ENCODE results near the gene LRRC28. TPM values are rescaled to one million over a fixed set of nuclear protein-coding genes. Genes with fewer than 3 reads are reported as not detected.

Gene LRRC28
- total and polyA plus RNA-seq, 2 of the 4 experiments (the other 2 are of a cell fraction), result 12.7 to 21.1 TPM

- WGBS, 2 experiments (ENCODE audit: extremely low coverage in 2 of 2, insufficient read length in 1 of 2), result 87% methylated on average over 3 of the region's 8 CpGs; no CpG with 5 or more reads in 1 of the 2 experiments
- Histone ChIP-seq H2BK20ac (ENCODE audit: low read depth, low read length) (no peak overlapping the region), H3K4me3 (ENCODE audit: insufficient read depth, low read depth, low read length) (no peak overlapping the region), H2AK5ac (ENCODE audit: low read depth, low read length) (no peak overlapping the region; the same call in 1 of the 2 replicates), H2AK9ac (replicated peaks; ENCODE audit: low read depth, low read length, poor library complexity) (peak overlapping the region; percentile 88), H2BK5ac (ENCODE audit: low read depth, low read length, poor library complexity, severe bottlenecking) (no peak overlapping the region), H3K27me3 (ENCODE audit: control insufficient read depth, insufficient read depth, low read length) (no peaks in the 10 kb centered on the region), H3K9ac (ENCODE audit: low read depth, low read length) (no peak overlapping the region), H2AFZ (replicated peaks; ENCODE audit: low read length, poor library complexity) (no peak overlapping the region), H3K9me3 (ENCODE audit: control insufficient read depth, insufficient read depth, low read length) (no peaks in the 10 kb centered on the region), H2BK15ac (ENCODE audit: low read depth, low read length) (no peak overlapping the region), H3K36me3 (ENCODE audit: control insufficient read depth, insufficient read depth, low read length) (no peaks in the 10 kb centered on the region), H4K91ac (ENCODE audit: insufficient read depth, low read depth, low read length) (no peak overlapping the region), H3K4me2 (ENCODE audit: low read depth, low read length) (no peak overlapping the region), H3K18ac (ENCODE audit: low read depth, low read length) (no peak overlapping the region), H3K79me1 (ENCODE audit: low read depth in 1 of 2, low read length in 2 of 2) (no peaks in the 10 kb centered on the region), H3K14ac (replicated peaks; ENCODE audit: low read depth, low read length) (no peak overlapping the region), H4K20me1 (ENCODE audit: insufficient read depth, low read length) (no peaks in the 10 kb centered on the region), H4K8ac (ENCODE audit: low read depth in 2 of 2, low read length in 2 of 2) (no peak overlapping the region), H3K23ac (ENCODE audit: low read depth, low read length) (no peak overlapping the region; the same call in 1 of the 2 replicates), H4K5ac (ENCODE audit: low read depth, low read length) (no peak overlapping the region), H3K4me1 (ENCODE audit: control insufficient read depth, insufficient read depth, low read length) (peaks cover 11% of the 10 kb centered on the region), H3K4ac (ENCODE audit: low read depth, low read length) (no peak overlapping the region), H2BK120ac (ENCODE audit: low read depth, low read length) (no peak overlapping the region), H3K56ac (ENCODE audit: extremely low read depth, insufficient read depth, low read length) (no peak overlapping the region), H3K9me1 (ENCODE audit: insufficient read depth, low read length) (peaks cover 19% of the 10 kb centered on the region), H3K27ac (ENCODE audit: insufficient read depth, low read length) (no peak overlapping the region)
- ChIA-PET CTCF (no interaction called here), POLR2A (ENCODE audit: unreplicated experiment) (no interaction called here)
- BruUV-seq (replicated peaks), result no TSS peak
- DNase-seq (no peak), ATAC-seq (ENCODE audit: low read depth) (no peak)
- in situ Hi-C loops (cut with MboI; ENCODE audit: low sequenced_read_pairs), result no loop called here
- no peak for TF ChIP-seq CEBPB (IDR thresholded peaks at IDR 0.05; ENCODE audit: low read depth, low read length)
- no peak for TF ChIP-seq RAD21 (IDR thresholded peaks at IDR 0.05; ENCODE audit: low read length)
- TF ChIP-seq RFX5 (IDR thresholded peaks at IDR 0.05; ENCODE audit: low read depth, low read length), result no peak
- TF ChIP-seq ELK1 (IDR thresholded peaks at IDR 0.05; ENCODE audit: borderline replicate concordance, low read depth, low read length), result no peak
- no peak for TF ChIP-seq MAFK (IDR thresholded peaks at IDR 0.05; ENCODE audit: low read depth, low read length)
- TF ChIP-seq POLR2A (IDR thresholded peaks at IDR 0.05; ENCODE audit: low read depth, low read length), result no peak
- no peak for TF ChIP-seq SMC3 (IDR thresholded peaks at IDR 0.05; ENCODE audit: low read depth, low read length)
- TF ChIP-seq NFE2L2 (IDR thresholded peaks at IDR 0.05; ENCODE audit: low read depth, low read length), result no peak
- TF ChIP-seq CHD1 (IDR thresholded peaks at IDR 0.05; ENCODE audit: low read depth, low read length), result no peak
- no peak for TF ChIP-seq USF2 (IDR thresholded peaks at IDR 0.05; ENCODE audit: low read depth, low read length)
- intact Hi-C loops (cut with micrococcal nuclease), result no loop called here
- dilution Hi-C loops (cut with HindIII; ENCODE audit: low sequenced_read_pairs, unreplicated experiment), result no loop called here
Measured at GRCh38 chr15:99427210-99427609, 175.9 kb downstream of the LRRC28 start.
